Activated effector memory CD4-positive, alpha-beta T cell treated with anti-CD3 and anti-CD28 coated beads, Interleukin-2, amount 50 U/mL, for 16 hours (primary cell): ENCODE data around the gene IFI27L1.

Experiments used
- DNase-seq: peaks from one replicate; pipeline ENCODE4 v3.0.0-alpha.2; 2020

The IFI27L1 gene

DNA sequence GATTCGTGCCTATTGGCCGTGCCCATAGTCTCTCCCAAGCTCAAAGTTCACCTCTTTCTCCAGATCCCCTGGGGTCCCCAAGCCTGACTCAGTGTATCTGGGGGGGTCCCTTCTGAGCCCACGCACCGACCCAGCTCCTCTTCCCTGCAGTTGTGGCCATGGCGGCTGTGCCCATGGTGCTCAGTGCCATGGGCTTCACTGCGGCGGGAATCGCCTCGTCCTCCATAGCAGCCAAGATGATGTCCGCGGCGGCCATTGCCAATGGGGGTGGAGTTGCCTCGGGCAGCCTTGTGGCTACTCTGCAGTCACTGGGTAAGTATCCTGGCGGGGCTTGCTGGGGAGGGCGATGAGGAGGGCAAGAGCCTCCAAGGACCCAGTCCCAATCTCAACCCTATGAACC, 34.5 kb downstream of the IFI27L1 start:
- peak; percentile 37 for DNase-seq

DNA sequence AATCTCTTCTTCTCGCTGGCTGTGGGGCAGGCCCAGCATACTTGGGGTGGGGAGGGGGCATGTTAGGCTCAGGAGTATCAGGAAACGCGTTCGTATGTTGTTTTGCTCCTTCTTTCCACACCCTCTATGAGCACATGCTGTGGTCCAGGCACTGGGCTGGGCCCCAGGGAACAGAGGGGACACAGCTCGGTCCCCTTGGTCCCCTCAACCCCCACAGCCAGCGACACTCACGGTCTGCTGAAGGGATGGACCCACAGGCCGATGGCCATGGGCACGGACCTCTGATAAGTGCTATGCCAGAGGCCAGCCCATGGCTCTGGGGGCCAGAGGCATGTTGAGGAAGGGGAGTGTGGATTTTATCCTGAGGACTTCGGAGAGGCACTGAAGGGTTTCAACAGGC, 35.6 kb downstream of the IFI27L1 start:
- peak; percentile 44 for DNase-seq

DNA sequence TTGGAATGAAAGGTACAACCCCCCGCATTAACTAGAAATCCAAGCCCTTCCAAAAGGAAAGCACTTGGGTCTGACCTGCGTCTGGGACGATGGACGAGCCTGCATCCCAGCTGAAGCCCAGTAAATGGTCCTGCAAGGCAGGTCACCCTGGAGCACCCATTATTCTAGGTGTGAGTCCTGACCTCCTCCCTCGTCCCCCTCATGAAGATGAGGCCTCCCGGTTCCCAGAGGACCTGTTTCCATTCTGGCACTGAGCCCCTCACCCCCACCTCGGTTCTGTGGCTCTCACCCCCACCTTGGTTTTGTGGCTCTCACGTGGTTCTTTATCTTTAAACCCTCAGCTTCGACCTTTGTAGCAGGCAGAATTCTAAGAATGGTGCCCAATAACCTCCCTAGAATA, 36.7 kb downstream of the IFI27L1 start:
- peak; percentile 45 for DNase-seq

DNA sequence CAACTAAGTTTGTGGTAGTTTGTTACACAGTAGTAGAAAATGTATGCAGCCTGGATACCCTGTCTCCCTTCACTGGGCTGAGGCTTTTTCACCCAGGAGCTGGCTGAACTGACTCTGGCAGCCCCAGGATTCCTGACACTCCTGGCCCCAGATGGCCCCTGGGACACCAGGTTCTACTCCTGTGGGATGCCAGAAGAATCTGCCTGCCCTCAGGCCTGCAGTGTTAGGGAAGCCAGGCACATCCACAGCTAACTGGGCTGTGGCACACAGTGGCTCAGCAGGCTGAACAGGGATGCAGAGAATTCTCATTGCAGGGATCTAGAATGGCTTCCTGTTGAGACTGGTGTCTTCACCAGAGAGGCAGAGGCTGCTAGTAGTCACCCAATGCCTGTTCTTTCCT, 38.0 kb downstream of the IFI27L1 start:
- peak; percentile 43 for DNase-seq

DNA sequence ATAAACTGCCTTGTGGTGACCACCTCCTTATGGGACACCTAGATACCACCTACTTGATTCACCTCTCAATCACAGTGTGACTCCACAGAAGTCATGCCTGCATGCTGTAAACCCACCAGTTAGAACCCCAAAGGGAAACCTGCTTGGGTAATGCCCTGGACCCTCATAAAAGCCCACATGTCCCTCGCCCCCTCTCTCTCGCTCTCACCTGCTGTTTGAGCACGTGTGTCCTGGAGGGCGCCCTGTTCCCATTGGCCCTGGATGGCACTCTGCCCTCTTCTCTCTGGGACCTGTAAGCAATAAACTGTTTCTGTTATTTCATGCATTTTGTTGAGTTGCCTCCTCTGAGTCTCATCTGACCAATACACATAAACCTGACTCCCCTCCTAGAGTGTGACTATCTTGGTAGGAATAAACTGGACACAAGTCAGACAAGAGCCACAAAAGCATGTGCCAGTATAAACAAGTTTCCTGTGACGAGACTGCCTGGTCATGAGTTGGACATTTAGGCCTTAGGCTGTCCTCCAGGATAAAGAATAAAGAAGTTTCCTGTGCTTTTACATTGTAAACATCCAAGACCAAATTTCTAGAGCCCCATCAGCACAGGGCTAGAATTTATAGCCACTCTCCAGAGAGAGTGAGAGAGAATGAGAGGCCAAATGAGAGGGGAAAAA, 39.7 kb downstream of the IFI27L1 start:
- DNase-seq: peak; percentile 13

DNA sequence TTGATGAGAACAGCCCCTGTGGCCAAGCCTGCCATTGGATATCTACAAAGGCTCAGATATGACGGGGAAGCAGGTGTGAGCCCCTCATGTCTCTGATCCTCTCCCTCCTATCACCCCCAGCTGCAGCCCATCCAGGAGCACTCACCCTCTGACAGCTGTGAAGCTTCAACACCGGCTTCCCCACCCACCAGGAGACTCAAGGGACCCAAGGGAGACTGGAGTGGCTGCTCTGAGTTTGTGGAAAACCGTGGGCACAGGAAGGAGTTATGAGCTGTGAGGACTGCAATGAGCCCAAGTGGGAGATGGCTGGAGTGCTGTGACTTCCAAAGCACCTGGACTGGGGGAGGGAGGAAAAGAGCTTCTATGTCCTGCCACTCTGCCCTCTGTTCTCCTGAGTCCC, 40.4 kb downstream of the IFI27L1 start:
- peak; percentile 30 for DNase-seq

DNA sequence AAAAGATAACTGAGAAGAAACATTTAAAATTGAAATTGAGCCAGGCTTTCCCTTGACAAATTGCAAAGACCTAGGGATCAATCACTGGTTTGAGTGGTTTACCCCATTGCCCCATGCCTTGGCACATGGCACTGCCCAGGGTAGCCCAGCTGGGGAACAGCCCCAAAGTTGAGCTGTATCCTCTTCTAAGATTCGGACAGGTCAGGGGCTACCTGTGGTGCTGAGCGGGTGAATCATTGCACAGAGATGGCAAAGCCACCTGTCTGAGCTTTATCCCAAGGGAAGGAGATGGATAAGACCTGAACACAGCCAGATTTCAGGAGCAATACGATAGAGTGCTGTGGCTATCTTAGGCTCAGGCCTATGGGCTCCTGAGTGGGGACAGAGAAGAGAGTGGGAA, 41.3 kb downstream of the IFI27L1 start:
- DNase-seq: peak; percentile 25

DNA sequence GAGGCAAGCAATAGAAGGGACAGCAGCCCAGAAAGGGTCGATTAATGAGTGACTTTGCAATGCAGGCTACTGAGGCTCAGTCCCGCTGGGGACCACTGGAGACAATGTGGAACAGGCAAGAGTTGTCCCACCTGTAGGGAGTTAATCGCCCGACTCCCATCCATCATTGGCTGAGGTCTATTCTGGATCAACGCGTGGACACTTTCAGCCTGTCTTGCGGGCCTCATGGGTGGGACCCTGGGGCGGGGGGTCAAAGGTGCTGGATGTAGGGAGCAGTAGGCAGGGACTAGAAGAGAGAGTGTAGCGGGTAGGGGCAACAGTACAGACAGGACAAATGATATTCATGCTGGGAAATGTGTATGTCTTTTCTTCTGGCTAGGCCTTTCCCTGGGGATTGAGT, 42.2 kb downstream of the IFI27L1 start:
- peak; percentile 36 for DNase-seq

DNA sequence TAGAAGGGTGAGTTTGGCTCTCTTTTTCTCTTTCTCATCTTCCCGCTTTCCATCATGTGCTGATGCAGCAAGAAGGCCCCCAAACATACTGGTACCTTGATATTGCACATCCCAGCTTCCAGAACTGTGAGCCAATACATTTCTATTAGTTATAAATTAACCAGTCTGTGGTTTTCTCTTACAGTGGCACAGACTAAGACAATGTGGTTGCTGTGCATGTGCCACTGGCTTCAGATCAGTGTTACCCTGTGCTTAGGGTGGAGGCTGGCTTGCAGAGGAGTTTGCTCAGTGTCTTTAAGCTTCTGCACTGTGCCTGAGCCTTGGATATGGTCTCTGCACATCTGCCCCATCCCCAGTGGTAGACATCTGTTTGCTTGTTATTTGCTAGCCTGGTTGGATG, 42.8 kb downstream of the IFI27L1 start:
- peak; percentile 36 for DNase-seq

DNA sequence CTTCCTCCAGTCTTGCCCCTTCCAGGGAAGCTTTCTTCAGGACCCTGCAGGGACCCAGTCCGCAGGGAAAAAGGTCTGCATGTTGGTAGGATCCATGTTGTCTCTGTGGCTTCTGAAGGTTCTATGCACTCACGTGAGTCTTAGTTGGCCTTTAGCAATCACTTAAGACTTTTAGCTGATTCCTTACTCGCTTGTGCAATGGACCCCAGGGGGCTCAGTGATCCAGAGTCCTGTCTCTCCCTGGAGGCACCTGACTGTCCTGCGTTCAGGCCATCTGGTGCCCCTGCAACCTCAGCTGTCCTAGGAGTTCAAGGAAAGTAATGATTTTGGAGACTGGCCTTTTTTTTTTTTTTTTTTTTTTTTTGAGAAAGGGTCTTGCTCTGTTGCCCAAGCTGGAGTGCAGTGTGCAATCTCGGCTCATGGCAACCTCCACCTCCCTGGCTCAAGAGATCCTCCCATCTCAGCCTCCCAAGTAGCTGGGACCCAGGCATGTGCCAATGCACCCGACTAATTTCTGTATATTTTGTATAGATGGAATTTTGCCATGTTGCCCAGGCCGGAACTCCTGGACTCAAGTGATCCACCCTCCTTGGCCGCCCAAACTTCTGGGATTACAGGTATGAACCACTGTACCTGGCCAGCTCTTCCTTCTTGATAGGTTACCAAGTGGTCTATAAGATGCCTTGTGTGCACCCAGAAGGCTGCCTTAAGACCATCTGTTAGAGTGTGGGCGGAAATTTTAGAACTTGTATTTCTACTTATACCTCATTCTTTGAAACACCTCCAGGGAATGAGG, 43.7 kb downstream of the IFI27L1 start:
- peak; percentile 17 for DNase-seq

DNA sequence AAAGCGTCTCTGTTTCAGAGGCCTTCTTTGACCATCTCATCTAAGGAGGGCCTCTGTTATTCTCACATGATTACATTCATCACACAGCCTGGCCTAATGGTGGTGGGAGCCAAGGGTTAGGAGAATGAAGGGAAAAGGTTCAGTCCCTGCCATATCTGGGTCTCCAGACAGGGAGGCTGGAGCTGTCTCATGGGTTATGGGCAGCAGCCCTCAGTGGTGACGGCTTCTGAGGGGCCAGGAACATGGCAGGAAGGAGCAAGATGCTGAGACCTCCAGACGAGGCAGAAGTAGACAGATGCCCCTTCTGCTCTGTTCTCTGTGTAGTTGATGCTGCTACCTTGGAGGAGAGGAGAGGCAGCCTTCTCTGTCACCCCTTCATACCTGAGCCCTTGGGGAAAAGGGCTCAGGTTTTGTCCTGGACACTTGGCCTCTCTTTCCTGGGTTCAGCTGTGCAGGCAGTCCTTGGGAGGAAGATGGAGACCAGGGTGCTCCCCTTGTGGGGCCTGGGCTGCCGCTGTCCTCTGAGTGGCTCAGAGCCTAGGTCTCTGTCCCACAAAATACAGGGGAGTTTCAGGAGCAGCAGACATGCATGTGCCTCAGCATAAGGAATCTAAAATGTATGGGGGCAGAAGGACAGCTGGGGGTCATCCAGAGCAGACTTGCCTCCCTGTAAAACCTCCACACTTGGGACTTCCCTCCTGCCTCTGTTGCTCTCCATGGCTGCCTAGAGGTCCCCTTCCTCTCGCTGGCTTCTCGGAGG, 44.7 kb downstream of the IFI27L1 start:
- peak; percentile 43 for DNase-seq

DNA sequence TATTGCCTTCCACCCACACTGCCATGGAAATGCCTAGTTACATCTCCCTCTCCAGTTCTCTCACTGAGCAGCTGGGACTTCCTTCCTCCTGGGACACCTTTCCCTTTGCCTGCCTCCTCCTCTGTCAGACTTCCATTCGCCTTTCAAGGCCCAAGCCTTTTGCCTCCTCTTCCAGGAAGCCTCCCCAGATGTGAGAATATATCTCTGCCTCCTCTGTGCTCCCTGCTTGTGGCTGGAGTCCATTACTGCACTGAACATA, 45.2 kb downstream of the IFI27L1 start:
- no peak for DNase-seq

DNA sequence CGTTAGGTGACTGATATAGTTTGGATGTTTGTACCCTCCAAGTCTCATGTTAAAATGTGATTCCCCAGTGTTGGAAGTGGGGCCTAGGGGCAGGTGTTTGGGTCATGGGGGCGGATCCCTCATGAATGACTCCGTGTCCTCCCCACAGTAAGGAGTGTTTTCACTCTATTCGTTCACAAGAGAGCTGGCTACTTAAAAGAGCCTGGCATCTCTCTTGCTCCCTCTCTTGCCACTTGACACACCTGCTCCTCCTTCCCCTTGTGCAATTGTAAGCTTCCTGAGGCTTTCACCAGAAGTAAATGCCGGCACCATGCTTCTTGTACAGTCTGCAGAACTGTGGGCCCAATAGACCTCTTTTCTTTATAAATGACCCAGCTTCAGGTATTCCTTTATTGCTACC, 45.7 kb downstream of the IFI27L1 start:
- DNase-seq: peak; percentile 9

DNA sequence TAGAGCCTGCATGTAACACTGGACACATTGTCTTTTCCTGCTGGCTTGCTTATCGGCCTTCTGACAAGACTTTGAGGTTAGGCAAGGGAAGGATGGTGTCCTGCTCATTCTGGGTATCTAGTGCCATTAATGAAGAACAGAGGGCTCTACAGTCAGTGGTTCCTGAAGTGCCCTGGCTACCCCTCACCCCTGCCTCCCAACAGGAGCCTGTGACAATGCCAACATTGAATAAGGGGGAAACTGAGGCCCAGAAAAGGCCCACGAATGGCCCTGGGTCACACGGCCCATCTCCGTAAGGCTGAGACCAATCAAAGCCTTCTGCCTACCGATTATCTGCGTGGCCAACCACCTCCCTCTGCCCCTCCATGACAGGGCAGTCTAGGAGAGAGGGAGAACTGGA, 46.2 kb downstream of the IFI27L1 start:
- peak; percentile 28 for DNase-seq

DNA sequence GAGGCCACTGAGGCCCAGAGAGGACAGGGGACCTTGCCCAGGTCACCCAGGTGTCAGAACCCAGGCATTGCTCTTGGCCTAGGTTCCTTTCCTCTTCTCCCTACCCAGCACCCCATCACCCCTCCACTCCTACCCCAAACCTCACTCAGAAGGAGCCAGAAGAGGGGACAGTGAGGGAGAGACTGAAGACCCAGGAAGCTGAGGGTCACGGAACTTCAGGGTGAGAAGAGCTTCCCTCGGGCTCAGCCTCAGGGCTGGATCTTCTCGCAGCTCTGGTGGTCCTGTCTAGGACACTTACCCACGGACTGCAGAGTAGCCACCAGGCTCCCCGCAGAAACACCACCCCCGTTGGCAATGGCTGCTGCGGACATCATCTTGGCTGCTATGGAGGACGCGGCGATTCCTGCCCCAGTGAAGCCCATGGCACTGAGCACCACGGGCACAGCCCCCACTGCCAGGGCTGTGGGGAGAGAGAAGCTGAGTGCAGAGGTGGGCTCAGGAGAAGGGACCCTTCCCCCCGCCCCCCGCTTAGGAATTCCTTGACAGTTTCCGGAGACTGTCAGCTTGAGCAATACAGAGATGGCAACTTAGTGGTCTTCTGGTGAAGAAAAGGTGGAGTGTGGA, 47.2 kb downstream of the IFI27L1 start:
- peak; percentile 59 for DNase-seq

DNA sequence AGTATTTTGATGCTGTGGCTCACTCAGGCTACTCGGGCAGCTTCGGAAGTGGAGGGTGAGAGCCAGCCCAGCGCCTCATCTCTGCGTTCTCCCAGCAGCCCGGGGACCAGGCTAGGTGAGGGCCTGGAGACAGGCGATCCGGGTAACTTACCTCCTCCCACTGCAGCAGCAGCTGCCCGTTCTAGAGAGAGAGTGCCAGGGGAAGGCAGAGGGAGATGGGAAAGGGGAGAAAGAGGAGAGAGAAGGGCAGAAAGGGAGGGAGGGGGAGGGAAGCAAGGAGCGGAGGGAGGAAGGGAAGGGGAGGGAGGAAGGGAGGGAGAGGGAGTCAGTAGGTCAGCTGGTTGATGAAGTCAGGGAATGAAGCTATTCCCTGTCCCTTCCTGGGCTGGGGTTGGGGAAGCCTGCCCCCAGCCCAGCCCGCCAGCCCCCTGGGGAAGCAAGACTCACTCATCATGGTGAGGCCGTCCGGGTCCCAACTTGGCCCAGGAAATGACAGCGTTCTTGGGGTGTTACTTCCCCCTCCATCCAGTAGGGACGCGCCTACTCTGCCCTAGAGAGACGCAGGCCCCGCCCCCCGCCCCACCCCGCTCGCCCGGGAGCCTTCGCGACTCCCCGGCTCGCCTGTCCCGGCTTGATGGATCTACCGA, 48.1 kb downstream of the IFI27L1 start, which contains the start of gene IFI27L2:
Gene IFI27L2 (minus strand): TSS at position 494 of the 647 bp plus-strand sequence. CDS start 40 bp downstream, at position 454.
- DNase-seq: peak; percentile 88

DNA sequence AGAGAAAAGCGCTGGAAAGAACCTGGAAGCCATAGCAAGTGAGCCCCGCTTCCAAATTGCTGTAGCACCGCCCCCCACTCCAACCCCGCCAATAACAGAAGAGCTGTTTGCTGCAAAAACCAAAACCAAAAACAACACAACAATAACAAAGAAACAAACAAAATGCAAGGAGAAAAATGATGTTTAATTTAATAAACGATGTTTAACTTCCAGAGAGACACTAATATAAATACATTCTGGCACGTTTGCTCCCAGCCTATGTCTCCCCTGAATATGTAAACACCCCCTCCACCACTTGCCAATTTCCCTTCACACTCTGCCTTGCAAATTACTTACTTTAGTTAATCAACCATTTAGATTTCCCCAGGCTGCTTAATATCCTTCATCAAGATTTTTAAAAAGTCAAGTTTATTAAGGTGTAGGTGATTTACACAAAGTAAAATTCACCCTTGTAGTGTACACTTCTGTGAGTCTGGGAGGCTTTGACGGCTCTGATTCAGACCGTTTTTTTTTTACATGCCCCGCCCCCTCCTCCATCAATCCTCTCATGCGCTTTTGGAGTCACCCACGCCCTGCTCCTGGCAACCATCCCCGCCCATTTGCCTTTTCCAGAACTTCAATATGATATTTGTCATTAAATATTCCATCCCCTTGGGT, 48.8 kb downstream of the IFI27L1 start:
- peak; percentile 72 for DNase-seq

DNA sequence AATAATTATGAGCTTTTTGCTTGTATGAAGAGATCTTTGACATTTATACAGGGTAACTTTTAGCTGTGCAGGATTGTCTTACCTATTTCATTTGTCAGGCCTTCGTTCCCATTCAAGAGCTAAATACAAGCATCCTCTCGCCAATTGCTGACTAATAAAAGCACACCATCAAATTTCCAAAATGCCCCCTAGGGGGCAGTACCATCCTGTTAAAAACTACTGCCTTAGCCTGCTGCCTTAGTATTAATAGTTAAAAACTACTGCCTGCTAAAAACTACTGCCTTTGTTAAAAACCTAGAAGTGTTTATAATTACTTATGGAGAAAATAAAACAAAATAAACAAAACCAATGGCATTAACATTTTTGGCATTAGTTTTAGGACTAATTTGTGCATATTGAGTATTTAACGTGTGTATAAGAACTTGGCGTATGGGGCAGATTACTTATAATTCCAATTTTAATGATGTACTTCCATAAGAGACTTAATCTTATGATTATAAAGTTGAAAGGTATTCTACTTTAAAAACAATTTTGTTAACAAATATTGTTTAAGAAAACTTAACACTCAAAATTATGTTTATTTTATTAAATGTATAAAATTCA, 51.3 kb downstream of the IFI27L1 start:
- DNase-seq: peak; percentile 77

DNA sequence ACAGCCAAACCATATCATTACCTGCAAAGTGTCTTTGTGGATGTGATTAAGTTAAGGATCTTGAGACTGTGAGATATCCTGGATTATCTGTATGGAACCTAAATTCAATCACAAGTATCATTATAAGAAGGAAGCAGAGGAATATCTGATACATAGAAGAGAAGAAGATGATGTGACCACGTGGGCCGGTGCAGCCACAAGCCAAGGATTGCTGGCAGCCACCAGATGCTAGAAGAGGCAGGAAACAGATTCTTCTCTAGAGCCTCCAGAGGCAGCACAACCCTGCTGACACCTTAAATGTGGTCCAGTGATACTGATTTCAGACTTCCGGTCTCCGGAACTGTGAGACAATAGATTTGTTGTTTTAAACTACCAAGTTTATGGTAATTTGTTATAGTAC, 54.4 kb downstream of the IFI27L1 start:
- DNase-seq: no peak

DNA sequence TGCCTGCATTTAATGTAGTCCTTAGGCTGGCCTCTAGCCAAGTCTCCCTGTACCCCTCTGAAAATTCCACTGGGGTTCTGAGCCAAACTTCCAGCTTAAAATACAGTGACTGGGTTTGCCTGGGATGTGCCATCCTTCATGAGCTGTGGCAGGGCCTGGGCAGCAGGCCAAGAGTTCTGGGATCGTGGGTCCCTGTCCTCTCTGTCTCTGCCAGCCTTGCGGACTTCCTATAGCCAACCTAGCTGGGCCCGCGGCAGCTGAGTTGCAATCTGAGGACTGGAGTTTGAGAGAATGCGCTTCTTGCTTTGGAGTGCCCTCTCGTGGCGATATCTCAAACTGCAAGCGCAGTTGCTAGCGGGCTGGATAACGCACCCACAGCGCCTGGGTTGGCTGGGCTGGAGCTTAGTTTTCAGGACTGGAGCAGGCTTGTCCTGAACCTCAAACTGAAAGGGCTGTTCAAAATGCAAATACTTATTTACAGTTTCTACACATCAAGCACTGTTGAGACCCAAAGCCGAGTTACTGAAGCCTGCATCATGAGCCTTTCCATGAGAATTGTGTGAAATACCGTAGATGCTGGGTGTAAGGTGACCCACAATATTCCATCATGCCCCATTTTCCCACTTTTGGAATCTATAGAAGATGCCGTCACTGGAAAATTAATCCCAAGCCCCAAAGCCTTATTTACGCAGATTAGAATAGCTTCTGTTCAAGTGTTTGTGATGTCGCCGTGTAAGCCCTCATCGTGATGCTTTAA, 55.6 kb downstream of the IFI27L1 start:
- peak; percentile 95 for DNase-seq

DNA sequence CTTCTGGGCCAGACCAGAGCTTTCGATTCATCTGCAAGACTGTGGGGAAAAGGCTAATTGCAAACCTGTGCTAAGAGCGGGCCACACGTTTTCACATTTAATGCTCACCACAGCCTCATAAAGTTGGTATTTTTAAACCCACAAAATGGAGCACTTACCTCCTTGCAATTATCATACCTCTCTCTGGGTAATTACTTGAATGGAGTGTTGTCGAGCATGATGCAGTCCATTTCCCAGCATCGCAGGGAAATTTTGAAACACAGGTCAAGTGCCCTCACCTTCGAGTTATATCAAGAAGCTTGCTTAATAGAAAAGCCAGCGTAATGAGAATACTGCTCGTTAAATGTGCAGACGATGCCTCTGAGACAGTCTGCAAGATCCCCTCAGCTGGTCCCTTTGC, 57.1 kb downstream of the IFI27L1 start:
- DNase-seq: no peak
